Right forelimb (tissue), 1 donor: ENCODE measurements around the gene GAREM2.

Source experiments
- DNase-seq: peaks from one replicate; pipeline ENCODE4 v3.0.0-alpha.2; 2018

Gene GAREM2

DNA sequence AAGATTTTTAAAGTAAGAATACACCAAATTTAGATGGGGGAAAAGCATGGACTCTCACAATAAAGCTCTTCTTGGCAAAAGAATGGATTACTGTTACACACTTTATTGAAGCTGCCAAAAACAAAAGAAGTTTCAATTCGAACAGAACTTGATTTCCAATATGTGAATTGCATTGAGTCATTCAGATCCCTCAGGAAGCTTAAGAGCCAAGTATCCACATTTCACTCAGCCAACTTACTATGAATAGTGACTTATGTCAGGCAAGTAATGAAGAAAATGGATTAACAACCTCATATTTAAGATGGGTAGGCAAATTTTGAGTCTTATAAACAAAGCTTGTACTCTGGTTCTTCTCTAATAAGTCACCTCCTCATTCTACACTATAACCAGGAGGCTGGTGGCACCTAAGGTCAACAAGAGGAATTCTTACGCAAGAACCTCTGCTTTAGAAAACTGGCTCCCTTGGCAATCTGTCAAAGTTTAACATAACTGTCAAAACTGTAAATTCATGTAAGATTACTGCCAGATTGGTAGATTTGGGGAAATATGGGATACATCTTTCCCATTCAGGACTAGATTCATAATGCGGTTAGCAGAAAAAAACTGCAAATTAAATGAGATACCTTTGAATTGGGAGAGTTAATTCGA lies 65.5 kb downstream of the GAREM2 start:
- DNase-seq: no peak
